ENCODE results near the gene DSCAM. TPM values are rescaled to one million over a fixed set of nuclear protein-coding genes. Genes with fewer than 3 reads are reported as not detected.

DSCAM gene
- total and polyA plus RNA-seq, 10 of the 15 experiments (the other 5 are each of a cell fraction or from before 2014, with no cell fraction given): not detected

DNA sequence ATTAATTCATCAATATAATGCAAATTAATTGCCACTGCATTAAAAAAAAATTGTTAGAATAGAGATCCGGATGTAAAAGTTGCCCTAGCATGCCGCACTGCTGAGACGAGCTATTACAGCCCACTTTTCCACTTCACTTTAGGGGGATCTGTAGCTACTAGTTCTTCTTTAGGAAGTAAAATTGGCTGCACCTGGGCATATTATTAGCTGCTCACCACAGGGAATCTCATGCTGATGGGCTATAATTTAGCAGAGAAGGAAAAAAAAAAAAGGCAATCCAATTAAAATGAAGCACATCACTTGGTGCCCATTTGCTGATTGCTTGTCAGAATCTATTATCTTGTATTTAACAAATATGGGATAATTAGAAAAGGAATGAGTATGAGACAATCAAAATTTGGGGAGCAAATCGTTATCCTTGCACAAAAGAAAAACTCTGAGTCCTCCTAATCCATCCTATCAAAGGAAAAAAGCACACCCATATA is 233.4 kb downstream of the DSCAM start:
- 13% methylated on average over 4 of the region's 4 CpGs for WGBS (ENCODE audit: insufficient coverage, insufficient replicate concordance, low lambda C conversion rate, missing lambda C conversion rate)
- intact Hi-C loops (cut with micrococcal nuclease; ENCODE audit: unreplicated experiment): no loop called here
- Histone ChIP-seq H3K9ac (ENCODE audit: control insufficient read depth, insufficient read depth, low read length) (no peak overlapping the region), H3K79me2 (ENCODE audit: control insufficient read depth, insufficient read depth, low read length) (no peaks in the 10 kb centered on the region), H3K27ac (ENCODE audit: control insufficient read depth, insufficient read depth) (no peak overlapping the region), H3K27me3 (replicated peaks in 1 of 2; ENCODE audit: control insufficient read depth in 2 of 2, insufficient read depth in 2 of 2, low read length in 1 of 2) (no peaks in the 10 kb centered on the region), H2AFZ (ENCODE audit: control insufficient read depth, low read depth, low read length) (no peak overlapping the region), H3K4me3 (no peak overlapping the region), H3K9me3 (replicated peaks; ENCODE audit: control insufficient read depth, insufficient read depth, low read length) (no peaks in the 10 kb centered on the region; the same call in 2 of the 3 replicates), H3K36me3 (ENCODE audit: control insufficient read depth in 2 of 2, insufficient read depth in 2 of 2, low read length in 1 of 2) (no peaks in the 10 kb centered on the region), H3K4me2 (ENCODE audit: control insufficient read depth, insufficient read depth) (no peak overlapping the region), H3K4me1 (ENCODE audit: control insufficient read depth, insufficient read depth, low read length) (no peaks in the 10 kb centered on the region), H4K20me1 (ENCODE audit: control insufficient read depth, insufficient read depth) (no peaks in the 10 kb centered on the region)
- DNase-seq (ENCODE audit: low read depth, low spot score) (no peak), ATAC-seq (no peak), FAIRE-seq (no peak)
- in situ Hi-C loops (cut with MboI): no loop called here
- no TSS peak for BruUV-seq (replicated peaks)
- ChIA-PET SMC1A (ENCODE audit: uncharacterized antibody, unreplicated experiment) (no interaction called here), RAD21 (ENCODE audit: unreplicated experiment) (no interaction called here), POLR2A (no interaction called here), CTCF (no interaction called here)
- no peak for TF ChIP-seq EZH2 (IDR thresholded peaks at IDR 0.05; ENCODE audit: borderline replicate concordance, control insufficient read depth, low read depth, low read length)
- TF ChIP-seq IRF5 (IDR thresholded peaks at IDR 0.05; ENCODE audit: borderline replicate concordance): no peak
- TF ChIP-seq, protein P1, sequence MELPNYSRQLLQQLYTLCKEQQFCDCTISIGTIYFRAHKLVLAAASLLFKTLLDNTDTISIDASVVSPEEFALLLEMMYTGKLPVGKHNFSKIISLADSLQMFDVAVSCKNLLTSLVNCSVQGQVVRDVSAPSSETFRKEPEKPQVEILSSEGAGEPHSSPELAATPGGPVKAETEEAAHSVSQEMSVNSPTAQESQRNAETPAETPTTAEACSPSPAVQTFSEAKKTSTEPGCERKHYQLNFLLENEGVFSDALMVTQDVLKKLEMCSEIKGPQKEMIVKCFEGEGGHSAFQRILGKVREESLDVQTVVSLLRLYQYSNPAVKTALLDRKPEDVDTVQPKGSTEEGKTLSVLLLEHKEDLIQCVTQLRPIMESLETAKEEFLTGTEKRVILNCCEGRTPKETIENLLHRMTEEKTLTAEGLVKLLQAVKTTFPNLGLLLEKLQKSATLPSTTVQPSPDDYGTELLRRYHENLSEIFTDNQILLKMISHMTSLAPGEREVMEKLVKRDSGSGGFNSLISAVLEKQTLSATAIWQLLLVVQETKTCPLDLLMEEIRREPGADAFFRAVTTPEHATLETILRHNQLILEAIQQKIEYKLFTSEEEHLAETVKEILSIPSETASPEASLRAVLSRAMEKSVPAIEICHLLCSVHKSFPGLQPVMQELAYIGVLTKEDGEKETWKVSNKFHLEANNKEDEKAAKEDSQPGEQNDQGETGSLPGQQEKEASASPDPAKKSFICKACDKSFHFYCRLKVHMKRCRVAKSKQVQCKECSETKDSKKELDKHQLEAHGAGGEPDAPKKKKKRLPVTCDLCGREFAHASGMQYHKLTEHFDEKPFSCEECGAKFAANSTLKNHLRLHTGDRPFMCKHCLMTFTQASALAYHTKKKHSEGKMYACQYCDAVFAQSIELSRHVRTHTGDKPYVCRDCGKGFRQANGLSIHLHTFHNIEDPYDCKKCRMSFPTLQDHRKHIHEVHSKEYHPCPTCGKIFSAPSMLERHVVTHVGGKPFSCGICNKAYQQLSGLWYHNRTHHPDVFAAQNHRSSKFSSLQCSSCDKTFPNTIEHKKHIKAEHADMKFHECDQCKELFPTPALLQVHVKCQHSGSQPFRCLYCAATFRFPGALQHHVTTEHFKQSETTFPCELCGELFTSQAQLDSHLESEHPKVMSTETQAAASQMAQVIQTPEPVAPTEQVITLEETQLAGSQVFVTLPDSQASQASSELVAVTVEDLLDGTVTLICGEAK (IDR thresholded peaks at IDR 0.05; ENCODE audit: borderline replicate concordance): no peak
- no peak for TF ChIP-seq ATF2 (IDR thresholded peaks at IDR 0.05; ENCODE audit: low read length)
- TF ChIP-seq TBL1XR1 (IDR thresholded peaks at IDR 0.05; ENCODE audit: low read depth, low read length): no peak

All from GM12878 (cell line).